Endothelial cell of umbilical vein (primary cell): ENCODE results near the gene E2F2. TPM values are rescaled to one million over a fixed set of nuclear protein-coding genes. Genes with fewer than 3 reads are reported as not detected.

Source experiments
- BruUV-seq: library from RNA; stranded (reverse); fragments of 400-500 nt; replicated peaks from 2 replicates; lab custom pipeline; 2021; lab: Mats Ljungman, UMichigan
- CTCF ChIA-PET: fragments of 300-600, 350-600 bp; sonication (Branson Sonifier 250); formaldehyde crosslinking; loops from one replicate; lab custom pipeline; 2021; ENCODE audit warnings: antibody characterized with exemption, inconsistent platforms; lab: Charles Lee
- POLR2A ChIA-PET: fragments of 300-600, 350-600 bp; sonication (Branson Sonifier 250); formaldehyde crosslinking; loops from one replicate; lab custom pipeline; 2021; ENCODE audit warnings: antibody characterized with exemption, inconsistent platforms; lab: Charles Lee
- DNase-seq: peaks from one replicate; pipeline ENCODE4 v3.0.0-alpha.2; 2011; ENCODE audit warnings: low read depth, low spot score
- FAIRE-seq: peaks from 2 replicates; lab custom pipeline; 2011; peaks lifted over from hg19 to GRCh38; lab: Jason Lieb, UNC
- H2AFZ ChIP-seq: 2 replicates; pipeline ENCODE4 v1.6.0; 2012; ENCODE audit warnings: low read depth, low read length, control low read depth, inconsistent platforms
- H3K27ac ChIP-seq: 2 replicates; pipeline ENCODE4 v1.5.1; 2011; ENCODE audit warnings: low read depth, mild to moderate bottlenecking, control low read depth, low read length, moderate library complexity; ENCODE audit not compliant: insufficient read depth
- H3K27me3 ChIP-seq, 2 experiments: 2 replicates each; pipeline versions ENCODE4 v1.6.0 to v1.6.1; 2011; ENCODE audit warnings: low read length in 2 of 2, mixed read lengths in 1 of 2; ENCODE audit not compliant: control insufficient read depth in 2 of 2, insufficient read depth in 2 of 2
- H3K36me3 ChIP-seq, 2 experiments: 2 replicates in 1 of 2; 3 replicates in 1 of 2; pipeline ENCODE4 v1.5.1; 2011; ENCODE audit warnings: low read length in 2 of 2, mild to moderate bottlenecking in 1 of 2, moderate library complexity in 1 of 2; ENCODE audit not compliant: control insufficient read depth in 2 of 2, insufficient read depth in 2 of 2; ENCODE audit errors: extremely low read depth in 1 of 2
- H3K4me1 ChIP-seq: 3 replicates; pipeline ENCODE4 v1.5.1; 2011; ENCODE audit warnings: mild to moderate bottlenecking, low read length; ENCODE audit not compliant: control insufficient read depth, insufficient read depth; ENCODE audit errors: extremely low read depth
- H3K4me2 ChIP-seq: 2 replicates; pipeline ENCODE4 v1.6.1; 2011; ENCODE audit warnings: low read length, control low read depth, mixed read lengths; ENCODE audit not compliant: insufficient read depth
- H3K4me3 ChIP-seq, 3 experiments: fragments of 200-600 bp in 1 of 3; sonication (generic), shearing (Covaris generic) in 1 of 3; replicated peaks in 1 of 3; 2 replicates each; pipeline ENCODE4 v1.5.1; 2011 to 2016; ENCODE audit warnings: control low read depth in 3 of 3, low read length in 3 of 3, mild to moderate bottlenecking in 2 of 3, inconsistent platforms in 1 of 3, low read depth in 1 of 3, moderate library complexity in 1 of 3; ENCODE audit not compliant: insufficient read depth in 1 of 3
- H3K79me2 ChIP-seq: 2 replicates; pipeline ENCODE4 v1.6.0; 2012; ENCODE audit warnings: low read length, inconsistent platforms; ENCODE audit not compliant: control insufficient read depth, insufficient read depth
- H3K9ac ChIP-seq: replicated peaks from 2 replicates; pipeline ENCODE3; 2011; ENCODE audit warnings: low read length, control low read depth; ENCODE audit not compliant: insufficient read depth; ENCODE audit errors: extremely low read depth
- H3K9me1 ChIP-seq: replicated peaks from 3 replicates; pipeline ENCODE4 v1.6.0; 2011; ENCODE audit warnings: mild to moderate bottlenecking, low read length; ENCODE audit not compliant: control insufficient read depth, insufficient read depth; ENCODE audit errors: extremely low read depth
- H3K9me3 ChIP-seq: replicated peaks from 2 replicates; pipeline ENCODE4 v1.5.1; 2012; ENCODE audit warnings: low read length, inconsistent platforms; ENCODE audit not compliant: control insufficient read depth, insufficient read depth
- H4K20me1 ChIP-seq: replicated peaks from 2 replicates; pipeline ENCODE3; 2011; ENCODE audit warnings: mild to moderate bottlenecking, low read length; ENCODE audit not compliant: control insufficient read depth, insufficient read depth; ENCODE audit errors: extremely low read depth
- EZH2 ChIP-seq: IDR thresholded peaks from 2 replicates; pipeline ENCODE4 v1.6.1; 2012; ENCODE audit warnings: borderline replicate concordance, low read depth, mild to moderate bottlenecking, moderate library complexity, low read length, inconsistent platforms; ENCODE audit not compliant: severe bottlenecking
- FOS ChIP-seq: IDR thresholded peaks from 2 replicates; pipeline ENCODE4 v1.6.1; 2011; ENCODE audit warnings: mild to moderate bottlenecking, low read length, moderate library complexity, borderline replicate concordance; ENCODE audit not compliant: insufficient read depth
- GATA2 ChIP-seq: IDR thresholded peaks from 2 replicates; pipeline ENCODE4 v1.7.0; 2011; ENCODE audit warnings: low read depth, mild to moderate bottlenecking, moderate library complexity, mixed read lengths, low read length; ENCODE audit not compliant: insufficient read length, insufficient read depth
- dilution Hi-C: fragments of 300-500 bp; cut with MboI; formaldehyde crosslinking; loops from one replicate; pipeline ENCODE4 v1.15.0; 2019; ENCODE audit warnings: low sequenced_read_pairs; ENCODE audit not compliant: extremely low pct_ligation_motif_present
- intact Hi-C: fragments of 100-400 bp; cut with micrococcal nuclease; formaldehyde crosslinking; loops from one replicate; pipeline ENCODE4 v1.10.0; 2022
- polyA plus RNA-seq, 4 experiments: library from polyadenylated mRNA; depleted of rRNA in 3 of 4; stranded (reverse) in 3 of 4; unstranded in 1 of 4; fragments of >200 nt; gene quantifications; 2 replicates each; pipeline versions ENCODE4 v1.2.1 to v1.2.3, GENCODE V29; 2011 to 2012; ENCODE audit warnings: missing spikeins in 1 of 4
- total RNA-seq: library from RNA; stranded (reverse); gene quantifications from 2 replicates; pipeline ENCODE4 v1.2.3, GENCODE V29; 2021
- TF ChIP-seq, protein P1 (sequence below), 2 donors: IDR thresholded peaks; 1 replicate in 1 of 2; 2 replicates in 1 of 2; pipeline ENCODE4 v1.5.1; 2011; ENCODE audit warnings: low read length in 2 of 2, mild to moderate bottlenecking in 2 of 2, moderate library complexity in 2 of 2, control low read depth in 1 of 2, inconsistent platforms in 1 of 2, low read depth in 1 of 2; ENCODE audit not compliant: insufficient read depth in 1 of 2; ENCODE audit errors: extremely low read depth in 1 of 2
- TF ChIP-seq, protein P2 (sequence below): IDR thresholded peaks from 2 replicates; pipeline ENCODE4 v1.6.1; 2011; ENCODE audit not compliant: insufficient read depth, insufficient read length

E2F2 gene
- total and polyA plus RNA-seq, 2 donors (not counting 3 experiments of a cell fraction or from before 2014, with no cell fraction given): 1.1 to 5.6 TPM

DNA sequence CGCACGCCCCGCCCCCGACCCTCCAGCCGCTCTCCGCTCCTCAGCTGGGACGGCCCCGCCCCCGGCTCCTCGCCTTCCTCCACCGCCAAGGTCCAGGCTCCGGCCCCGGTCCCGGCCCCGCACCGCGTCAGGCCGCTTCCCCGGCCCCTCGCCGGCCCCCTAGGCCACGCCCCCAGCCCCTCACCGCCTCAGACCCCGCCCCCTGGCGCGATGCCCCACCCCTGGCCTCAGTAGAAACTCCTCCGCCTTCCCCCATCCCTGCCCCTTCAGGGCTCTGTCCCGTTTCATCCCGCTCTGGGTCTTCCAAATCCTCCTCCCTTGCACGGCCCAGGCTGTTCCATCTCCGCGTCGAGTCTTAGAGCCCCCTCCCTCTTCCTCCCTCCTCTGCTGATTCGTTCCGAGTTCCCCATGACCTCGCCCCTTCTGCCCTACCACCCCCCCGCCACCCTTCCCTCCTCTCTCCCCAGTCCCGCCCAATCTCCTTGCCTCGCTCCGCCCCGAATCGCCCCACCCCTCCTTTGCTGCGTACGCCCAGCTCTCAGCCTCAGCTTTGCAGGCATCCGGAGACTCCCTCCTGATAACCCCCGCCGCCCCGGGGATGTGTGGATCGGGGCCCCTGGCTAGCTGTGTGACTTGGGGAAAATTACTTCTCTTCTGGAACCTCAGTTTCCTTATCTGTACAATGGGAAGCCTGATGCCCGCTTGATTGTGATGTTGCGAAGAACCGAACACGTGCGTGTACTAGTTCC, 46.6 kb downstream of the E2F2 start:
- no TSS peak for BruUV-seq
- H3K36me3 ChIP-seq: no peaks in the 10 kb centered on the region
- no peaks in the 10 kb centered on the region for H4K20me1 ChIP-seq
- no peak overlapping the region for H3K27ac ChIP-seq
- DNase-seq (peak; percentile 92), FAIRE-seq (peak; percentile 89)
- peak overlapping the region; percentile 51 for H3K4me2 ChIP-seq
- peak overlapping the region; percentile 8 to 67 (median 34) for H3K4me3 ChIP-seq
- no peak overlapping the region for H3K9ac ChIP-seq
- TF ChIP-seq GATA2 (no peak), EZH2 (no peak), FOS (no peak)
- TF ChIP-seq, protein P1, sequence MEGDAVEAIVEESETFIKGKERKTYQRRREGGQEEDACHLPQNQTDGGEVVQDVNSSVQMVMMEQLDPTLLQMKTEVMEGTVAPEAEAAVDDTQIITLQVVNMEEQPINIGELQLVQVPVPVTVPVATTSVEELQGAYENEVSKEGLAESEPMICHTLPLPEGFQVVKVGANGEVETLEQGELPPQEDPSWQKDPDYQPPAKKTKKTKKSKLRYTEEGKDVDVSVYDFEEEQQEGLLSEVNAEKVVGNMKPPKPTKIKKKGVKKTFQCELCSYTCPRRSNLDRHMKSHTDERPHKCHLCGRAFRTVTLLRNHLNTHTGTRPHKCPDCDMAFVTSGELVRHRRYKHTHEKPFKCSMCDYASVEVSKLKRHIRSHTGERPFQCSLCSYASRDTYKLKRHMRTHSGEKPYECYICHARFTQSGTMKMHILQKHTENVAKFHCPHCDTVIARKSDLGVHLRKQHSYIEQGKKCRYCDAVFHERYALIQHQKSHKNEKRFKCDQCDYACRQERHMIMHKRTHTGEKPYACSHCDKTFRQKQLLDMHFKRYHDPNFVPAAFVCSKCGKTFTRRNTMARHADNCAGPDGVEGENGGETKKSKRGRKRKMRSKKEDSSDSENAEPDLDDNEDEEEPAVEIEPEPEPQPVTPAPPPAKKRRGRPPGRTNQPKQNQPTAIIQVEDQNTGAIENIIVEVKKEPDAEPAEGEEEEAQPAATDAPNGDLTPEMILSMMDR (IDR thresholded peaks at IDR 0.05; ENCODE audit: extremely low read depth in 1 of 2, insufficient read depth in 1 of 2, low read depth in 1 of 2, low read length in 2 of 2): no peak
- TF ChIP-seq, protein P2, sequence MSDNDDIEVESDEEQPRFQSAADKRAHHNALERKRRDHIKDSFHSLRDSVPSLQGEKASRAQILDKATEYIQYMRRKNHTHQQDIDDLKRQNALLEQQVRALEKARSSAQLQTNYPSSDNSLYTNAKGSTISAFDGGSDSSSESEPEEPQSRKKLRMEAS: peak; percentile 2
- POLR2A ChIA-PET: interaction anchor here (0.5 to 0.7 kb wide), 3 partner anchors 60 to 115 kb away, joined by 3 to 7 read pairs (median 4); partner anchors contain the start of genes TCEA3 and ZNF436
- CTCF ChIA-PET: interaction anchor here (0.7 to 5.3 kb wide), 18 partner anchors 9 to 207 kb away, joined by 3 to 77 read pairs (median 4); partner anchors contain the start of genes E2F2, HNRNPR, RPL11 and ZNF436
- peak overlapping the region; percentile 80 for H2AFZ ChIP-seq
- H3K27me3 ChIP-seq: peaks cover 0 to 1% of the 10 kb centered on the region in 2 experiments
- intact Hi-C loops: loop anchor here (1.0 to 5.0 kb wide), 5 partner anchors 48 to 316 kb away; partner anchors contain the start of genes E2F2, HNRNPR, LUZP1 and ZNF436
- peaks cover 11% of the 10 kb centered on the region for H3K4me1 ChIP-seq
- no peaks in the 10 kb centered on the region for H3K79me2 ChIP-seq
- H3K9me1 ChIP-seq: no peaks in the 10 kb centered on the region
- dilution Hi-C loops: no loop called here
- no peaks in the 10 kb centered on the region for H3K9me3 ChIP-seq
